Measurements from ENCODE around the gene SLC39A5.
A peak's percentile ranks its signal among the peaks of the same experiment; 100 is the strongest.
"Not testable (repeated sequence)": the region's sequence is repeated elsewhere in the genome, so short reads cannot be mapped to it uniquely, and the experiment has no call there.

SLC39A5 gene

DNA sequence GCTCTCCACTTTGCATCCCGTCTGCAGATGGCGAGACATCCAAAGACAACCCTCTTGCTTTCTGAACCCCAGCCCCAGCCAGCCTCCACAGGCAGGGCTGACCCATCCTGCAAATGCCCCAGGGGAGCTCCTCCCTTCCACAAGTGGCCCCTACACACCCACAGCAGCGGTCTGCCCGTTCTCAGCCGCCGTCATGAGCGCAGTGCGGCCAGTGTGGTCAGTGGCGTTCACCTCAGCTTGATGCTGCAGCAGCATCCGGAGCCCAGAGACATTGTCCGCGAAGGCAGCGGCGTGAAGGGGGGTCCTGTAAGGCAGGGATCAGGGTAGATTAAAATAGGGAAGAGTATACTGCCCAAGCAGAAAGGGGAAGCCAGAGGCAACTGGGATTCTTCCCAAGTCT is 14.6 kb downstream of the SLC39A5 start:
- no peak for DNase-seq (ENCODE audit: low read depth)

DNA sequence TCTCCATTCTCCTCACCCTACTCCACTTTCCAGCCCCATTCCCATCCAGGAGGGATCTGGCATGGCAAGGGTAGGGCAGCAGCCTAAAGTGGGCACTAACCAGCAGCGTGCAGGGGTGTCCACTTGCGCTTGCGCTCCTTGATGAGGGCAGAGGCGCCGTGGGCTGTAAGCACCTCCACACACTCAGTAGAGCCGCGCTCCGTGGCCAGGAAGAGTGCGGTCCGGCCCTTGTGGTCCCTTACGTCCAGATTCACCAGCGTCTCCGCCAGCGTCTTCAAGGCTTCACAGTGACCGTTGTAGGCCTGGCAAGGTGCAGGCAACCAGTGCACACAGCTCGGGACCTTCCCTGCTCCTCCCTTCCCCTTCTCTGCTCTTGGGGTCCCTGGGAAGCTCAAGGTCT is 18.1 kb downstream of the SLC39A5 start:
- no peak for DNase-seq (ENCODE audit: low read depth)

- DNase-seq (ENCODE audit: low read depth), result no peak
Observed at GRCh38 chr12:56248711-56249110, 18.9 kb downstream of the SLC39A5 start.

GRCh38 chr12:56252649-56253048 is 22.8 kb downstream of the SLC39A5 start:
- no peak for DNase-seq (ENCODE audit: low read depth)

DNA sequence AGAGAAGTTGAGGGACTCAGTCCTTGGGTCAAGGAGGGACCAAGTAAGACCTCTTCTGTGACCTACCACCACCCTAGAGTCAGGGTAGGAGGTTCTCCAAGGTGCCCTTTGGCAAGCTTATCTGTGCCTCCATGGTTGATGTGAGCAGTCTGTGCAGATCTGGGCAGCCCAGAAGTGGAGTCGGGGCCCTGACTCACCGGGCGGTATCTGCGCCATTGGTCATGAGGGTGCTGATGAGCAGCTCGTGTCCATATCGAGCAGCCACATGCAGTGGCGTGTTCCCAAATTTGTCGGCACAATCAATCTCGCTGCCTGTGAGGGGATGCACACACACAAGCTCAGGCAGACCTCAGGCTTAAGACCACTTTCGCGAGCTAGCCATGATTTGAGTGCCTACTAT is 23.2 kb downstream of the SLC39A5 start:
- DNase-seq (ENCODE audit: low read depth), result no peak

DNA sequence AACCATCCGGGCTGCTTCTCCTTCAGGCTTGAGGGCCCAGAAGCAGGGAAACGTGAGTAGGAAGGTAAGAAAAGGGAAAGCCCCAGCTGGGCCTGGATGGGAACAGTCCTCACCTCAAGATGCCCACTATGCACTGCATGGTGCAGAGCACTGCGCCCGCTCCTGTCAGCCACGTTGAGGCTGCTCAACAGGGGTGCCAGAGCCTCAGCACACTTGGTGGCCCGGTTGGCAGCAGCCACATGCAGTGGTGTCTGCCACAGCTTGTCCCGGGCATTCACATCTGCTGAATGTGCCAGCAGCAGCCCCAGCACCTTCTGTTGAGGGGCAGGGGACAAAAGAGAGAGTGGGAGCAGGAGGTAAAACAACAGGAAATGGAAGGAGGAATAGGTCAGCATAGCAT is 25.8 kb downstream of the SLC39A5 start:
- DNase-seq (ENCODE audit: low read depth), result no peak

GRCh38 chr12:56256326-56256960 is 26.6 kb downstream of the SLC39A5 start:
- DNase-seq (ENCODE audit: low read depth), result no peak

GRCh38 chr12:56257071-56257470 is 27.2 kb downstream of the SLC39A5 start:
- DNase-seq (ENCODE audit: low read depth), result no peak

- no peak for DNase-seq (ENCODE audit: low read depth)
Observed at GRCh38 chr12:56257491-56258067, 27.7 kb downstream of the SLC39A5 start.

- DNase-seq (ENCODE audit: low read depth), result peak; percentile 65
Observed at GRCh38 chr12:56258068-56258819, 28.4 kb downstream of the SLC39A5 start, which contains the start of gene ANKRD52. Gene ANKRD52, minus strand, starts transcription at chr12:56258384. Its CDS starts 115 bp downstream, at chr12:56258269.

DNA sequence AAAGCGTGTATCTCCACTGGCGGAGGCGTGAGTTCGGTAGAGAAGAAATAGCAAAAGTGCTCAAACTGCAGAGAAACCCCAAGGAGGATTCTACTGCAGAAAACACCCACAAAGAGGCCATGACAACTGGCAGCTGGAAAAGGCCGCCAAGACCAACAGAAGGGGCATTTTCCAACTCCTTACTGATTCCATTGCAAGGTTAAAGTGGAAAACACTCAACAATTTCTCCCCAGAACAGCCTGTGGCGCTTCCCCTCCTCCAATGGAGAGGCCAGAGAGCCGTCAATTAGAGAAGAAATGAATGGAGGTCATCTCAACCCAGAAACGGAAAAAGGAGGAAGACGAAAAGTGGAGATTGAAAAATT is 29.0 kb downstream of the SLC39A5 start:
- no peak for DNase-seq (ENCODE audit: low read depth)

- no peak for DNase-seq (ENCODE audit: low read depth)
Observed at GRCh38 chr12:56260380-56260779, 30.5 kb downstream of the SLC39A5 start.

- no peak for DNase-seq (ENCODE audit: low read depth)
Observed at GRCh38 chr12:56260921-56261320, 31.1 kb downstream of the SLC39A5 start.

DNA sequence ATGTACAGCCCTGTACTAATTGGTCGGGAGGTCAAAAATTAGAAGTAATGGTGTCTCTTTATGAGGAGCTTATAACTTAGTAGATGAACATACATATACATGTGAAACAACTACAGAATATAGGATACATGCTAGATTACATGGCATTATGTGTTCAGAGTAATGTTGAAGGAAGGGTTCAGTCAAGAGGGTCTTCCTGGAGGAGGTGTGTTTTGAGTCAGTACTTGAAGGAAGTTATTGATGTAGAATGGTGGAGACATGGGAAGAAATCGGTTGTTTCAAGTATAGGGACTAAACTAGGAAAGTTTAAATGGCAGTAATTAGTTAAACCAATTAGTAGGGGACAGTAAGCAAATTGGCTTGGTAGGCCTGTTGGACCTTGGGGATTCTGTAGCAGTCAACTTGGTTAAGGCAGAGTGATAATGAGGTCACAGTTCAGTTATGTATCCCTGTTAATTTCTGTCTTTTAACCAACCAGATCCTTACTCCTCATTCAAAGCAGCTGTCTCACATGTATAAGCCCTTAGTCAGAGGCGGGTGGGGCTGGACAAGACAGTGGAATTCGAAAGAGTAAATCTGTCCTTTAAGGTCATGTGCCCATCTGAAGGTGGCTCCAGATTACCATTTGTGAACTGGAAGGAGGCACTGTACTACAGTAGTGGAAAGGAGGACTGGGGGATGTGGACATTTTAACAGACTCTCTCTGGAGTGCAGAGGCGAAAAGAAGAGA is 31.8 kb downstream of the SLC39A5 start:
- no peak for DNase-seq (ENCODE audit: low read depth)

- not testable (repeated sequence) for DNase-seq (ENCODE audit: low read depth)
Observed at GRCh38 chr12:56262955-56263354, 33.1 kb downstream of the SLC39A5 start.

DNA sequence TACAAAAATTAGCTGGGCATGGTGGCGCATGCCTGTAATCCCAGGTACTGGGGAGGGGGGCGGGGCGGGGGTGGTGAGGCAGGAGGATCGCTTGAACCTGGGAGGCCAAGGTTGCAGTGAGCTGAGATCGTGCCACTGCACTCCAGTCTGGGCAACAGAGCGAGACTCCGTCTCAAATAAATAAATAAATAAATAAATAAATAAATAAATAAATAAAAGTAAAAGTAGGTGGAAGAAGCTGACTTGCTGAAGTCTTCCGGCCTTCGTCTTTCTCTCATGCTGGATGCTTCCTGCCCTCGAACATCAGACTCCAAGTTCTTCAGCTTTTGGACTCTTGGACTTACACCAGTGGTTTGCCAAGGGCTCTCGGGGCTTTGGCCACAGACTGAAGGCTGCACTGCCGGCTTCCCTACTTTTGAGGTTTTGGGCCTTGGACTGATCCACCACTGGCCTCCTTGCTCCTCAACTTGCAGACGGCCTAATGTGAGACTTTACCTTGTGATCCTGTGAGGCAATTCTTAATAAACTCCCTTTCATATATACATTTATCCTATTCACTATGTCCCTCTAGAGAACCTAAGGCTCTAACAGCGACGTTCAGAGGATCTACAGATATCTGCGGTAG is 36.3 kb downstream of the SLC39A5 start:
- DNase-seq (ENCODE audit: low read depth), result not testable (repeated sequence)

DNA sequence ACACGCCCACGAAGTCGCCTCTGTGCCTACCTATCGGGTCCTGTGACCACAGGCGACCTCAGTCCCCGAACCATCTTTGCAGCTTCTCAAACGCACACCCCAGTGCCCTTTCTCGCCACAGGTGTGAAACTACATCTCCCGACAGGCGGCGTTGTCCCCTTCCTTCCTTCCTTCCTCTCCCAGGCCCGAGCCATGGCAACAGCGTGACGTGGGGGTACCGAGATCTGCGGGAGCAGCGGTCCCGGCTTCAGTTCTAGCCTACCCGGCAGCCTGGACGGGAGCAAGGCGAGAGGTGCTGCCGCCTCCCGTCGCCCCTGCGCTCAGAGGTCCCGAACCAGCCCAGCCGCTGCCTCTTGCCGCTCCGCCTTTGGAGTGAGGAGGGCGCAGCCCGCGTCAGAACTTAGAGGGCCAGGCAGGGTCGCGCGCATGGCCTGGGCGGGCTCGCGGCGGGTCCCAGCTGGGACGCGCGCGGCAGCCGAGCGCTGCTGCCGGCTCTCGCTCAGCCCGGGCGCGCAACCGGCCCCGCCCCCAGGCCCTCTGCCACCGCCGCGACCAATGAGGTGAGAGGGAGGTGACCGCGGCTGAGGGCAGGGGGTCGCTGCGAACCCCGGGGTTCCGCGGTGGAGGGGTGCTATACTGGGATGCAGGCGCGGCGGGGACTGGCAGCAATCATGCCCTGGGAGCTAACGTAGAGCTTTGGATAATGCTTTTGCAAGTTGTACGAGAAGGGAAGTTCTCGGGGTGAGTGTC is 37.0 kb downstream of the SLC39A5 start, which contains the start of gene COQ10A:
TSS of gene COQ10A (plus strand) at position 250 of the 750 bp plus-strand sequence. CDS start at position 427, 177 bp downstream.
- DNase-seq (ENCODE audit: low read depth), result peak; percentile 89

DNA sequence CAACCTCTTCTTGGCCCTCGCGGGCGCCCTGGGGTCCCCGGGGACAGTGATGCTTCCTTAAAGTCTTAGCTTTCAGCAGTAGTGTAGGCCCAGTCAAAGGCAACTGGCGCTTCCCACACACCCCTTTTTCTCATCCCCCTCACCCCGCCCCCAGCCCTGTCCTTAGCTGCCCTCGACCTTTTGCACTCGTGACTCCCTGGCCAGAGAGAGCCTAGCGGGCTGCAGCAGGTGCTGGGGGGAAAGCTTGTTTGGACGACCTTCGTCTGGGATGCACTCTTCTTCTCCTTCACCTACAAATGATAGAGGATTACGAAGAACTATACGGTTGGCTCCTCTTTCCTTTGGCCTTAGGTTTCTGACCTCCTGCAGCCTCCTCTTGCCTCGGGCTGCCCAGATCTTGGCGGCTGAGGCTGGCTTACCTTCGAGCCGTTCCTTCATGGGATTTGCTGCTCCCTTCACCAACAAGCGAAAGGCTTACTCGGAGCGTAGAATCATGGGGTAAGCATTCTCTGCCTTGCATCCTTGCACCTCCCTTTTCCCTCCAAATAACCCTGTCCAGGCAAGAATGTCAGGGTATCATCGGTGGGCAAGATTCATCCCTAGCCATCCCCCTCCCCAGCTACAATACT is 37.7 kb downstream of the SLC39A5 start:
- DNase-seq (ENCODE audit: low read depth), result no peak

DNA sequence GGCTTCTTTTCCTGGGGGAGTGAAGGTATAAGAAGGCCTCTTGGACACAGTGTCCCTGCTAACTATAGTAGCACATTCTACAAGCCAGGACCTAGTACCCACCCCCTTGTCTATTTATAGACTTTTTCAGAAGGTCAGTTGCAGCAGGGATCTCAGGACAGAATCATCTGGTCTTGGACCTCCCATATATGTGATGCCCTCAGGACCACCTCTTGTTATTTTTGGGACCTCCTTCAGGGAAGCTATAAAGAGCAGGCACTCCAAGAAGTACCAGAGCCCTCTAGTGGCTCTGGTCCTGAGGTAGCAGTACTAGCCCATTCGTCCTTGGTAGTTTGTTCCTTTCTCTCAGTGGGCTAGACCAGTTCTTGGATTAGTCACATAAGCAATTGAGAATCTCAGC is 41.2 kb downstream of the SLC39A5 start:
- no peak for DNase-seq (ENCODE audit: low read depth)

- not testable (repeated sequence) for DNase-seq (ENCODE audit: low read depth)
Observed at GRCh38 chr12:56272468-56272867, 42.6 kb downstream of the SLC39A5 start.

DNA sequence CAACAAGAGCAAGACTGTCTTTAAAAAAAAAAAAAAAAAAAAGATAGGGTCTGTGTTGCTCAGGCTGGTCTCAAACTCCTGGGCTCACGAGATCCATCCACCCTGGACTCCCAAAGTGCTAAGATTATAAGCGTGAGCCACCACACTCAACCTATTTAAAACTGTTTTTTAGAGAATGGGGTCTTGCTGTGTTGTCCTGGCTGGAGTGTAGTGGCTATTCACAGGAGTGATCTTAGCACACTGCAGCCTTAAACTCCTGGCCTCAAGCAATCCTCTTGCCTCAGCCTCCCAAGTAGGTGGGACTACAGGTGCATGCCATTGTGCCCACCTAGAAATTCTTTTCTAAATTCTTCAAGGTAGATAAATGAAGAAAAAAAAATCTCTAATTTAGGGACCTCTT is 44.4 kb downstream of the SLC39A5 start:
- DNase-seq (ENCODE audit: low read depth), result no peak

All from T-helper 22 cell (primary cell).